GM23338 (cell line): ENCODE results near the gene SESN3.

Experiments used
- CREB1 ChIP-seq: fragments of 250-450 bp; sonication (Bioruptor Pico); IDR thresholded peaks from 2 replicates; pipeline ENCODE4 v1.5.0; 2020; ENCODE audit warnings: low read depth, mild to moderate bottlenecking, moderate library complexity
- CTCF ChIP-seq, 2 experiments: fragments of 200-600 bp in 1 of 2; sonication (generic) in 1 of 2; conservative IDR thresholded peaks; 2 replicates each; pipeline versions ENCODE4 v1.5.1 to v1.6.1; 2016 to 2017; ENCODE audit warnings: antibody characterized with exemption in 2 of 2, low read depth in 2 of 2, mild to moderate bottlenecking in 2 of 2, moderate library complexity in 1 of 2
- EZH2 ChIP-seq: fragments of 200-600 bp; sonication (generic); IDR thresholded peaks from one replicate; pipeline ENCODE4 v1.8.0; 2017; ENCODE audit warnings: antibody characterized with exemption, mild to moderate bottlenecking, low read depth; ENCODE audit not compliant: unreplicated experiment
- EZH2phosphoT487 ChIP-seq: fragments of 200-600 bp; sonication (generic); IDR thresholded peaks from one replicate; pipeline ENCODE4 v1.8.1; 2018; ENCODE audit warnings: antibody characterized with exemption; ENCODE audit not compliant: unreplicated experiment
- JUNB ChIP-seq: IDR thresholded peaks from one replicate; pipeline ENCODE4 v1.6.1; 2016; ENCODE audit warnings: antibody characterized with exemption; ENCODE audit not compliant: unreplicated experiment
- NANOG ChIP-seq: IDR thresholded peaks from 2 replicates; pipeline ENCODE4 v1.6.1; 2016; ENCODE audit warnings: antibody characterized with exemption, borderline replicate concordance
- POLR2AphosphoS5 ChIP-seq: IDR thresholded peaks from 2 replicates; pipeline ENCODE4 v1.6.1; 2016; ENCODE audit warnings: antibody characterized with exemption, low read depth
- REST ChIP-seq: IDR thresholded peaks from one replicate; pipeline ENCODE4 v1.6.1; 2018; ENCODE audit warnings: antibody characterized with exemption; ENCODE audit not compliant: unreplicated experiment
- STAT1 ChIP-seq: IDR thresholded peaks from one replicate; pipeline ENCODE4 v1.6.1; 2016; ENCODE audit warnings: antibody characterized with exemption; ENCODE audit not compliant: unreplicated experiment
- ZNF331 ChIP-seq: fragments of 250-450 bp; sonication (Bioruptor Pico); IDR thresholded peaks from 2 replicates; pipeline ENCODE4 v1.5.0; 2020; ENCODE audit warnings: low read depth, mild to moderate bottlenecking, moderate library complexity
- TF ChIP-seq, protein P1 (sequence below): IDR thresholded peaks from 2 replicates; pipeline ENCODE4 v1.6.1; 2016; ENCODE audit warnings: antibody characterized with exemption

- no peak for TF ChIP-seq CTCF (conservative IDR thresholded peaks at IDR 0.05; ENCODE audit: low read depth in 2 of 2)
- TF ChIP-seq POLR2AphosphoS5 = no peak
- no peak for TF ChIP-seq REST
- no peak for TF ChIP-seq EZH2
- no peak for TF ChIP-seq STAT1
- TF ChIP-seq EZH2phosphoT487 = no peak
- TF ChIP-seq NANOG = no peak
- TF ChIP-seq, protein P1, sequence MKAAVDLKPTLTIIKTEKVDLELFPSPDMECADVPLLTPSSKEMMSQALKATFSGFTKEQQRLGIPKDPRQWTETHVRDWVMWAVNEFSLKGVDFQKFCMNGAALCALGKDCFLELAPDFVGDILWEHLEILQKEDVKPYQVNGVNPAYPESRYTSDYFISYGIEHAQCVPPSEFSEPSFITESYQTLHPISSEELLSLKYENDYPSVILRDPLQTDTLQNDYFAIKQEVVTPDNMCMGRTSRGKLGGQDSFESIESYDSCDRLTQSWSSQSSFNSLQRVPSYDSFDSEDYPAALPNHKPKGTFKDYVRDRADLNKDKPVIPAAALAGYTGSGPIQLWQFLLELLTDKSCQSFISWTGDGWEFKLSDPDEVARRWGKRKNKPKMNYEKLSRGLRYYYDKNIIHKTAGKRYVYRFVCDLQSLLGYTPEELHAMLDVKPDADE = no peak
- TF ChIP-seq CREB1 = no peak
- no peak for TF ChIP-seq JUNB
- no peak for TF ChIP-seq ZNF331 (CRISPR knock-in tag)
Observed at GRCh38 chr11:95144313-95145235, 86.4 kb downstream of the SESN3 start.
